Stimulated activated CD8-positive, alpha-beta memory T cell treated with anti-CD3 and anti-CD28 coated beads, Interleukin-15, amount 100 ng/mL, for 48 hours (primary cell): Measurements from ENCODE around the gene MID2.
"Not testable (repeated sequence)": the region's sequence is repeated elsewhere in the genome, so short reads cannot be mapped to it uniquely, and the experiment has no call there.

ENCODE experiments used
- DNase-seq, 2 donors: peaks; one replicate each; pipeline ENCODE4 v3.0.0-alpha.2; 2020; ENCODE audit warnings: low read depth in 2 of 2

MID2 gene, protein sequence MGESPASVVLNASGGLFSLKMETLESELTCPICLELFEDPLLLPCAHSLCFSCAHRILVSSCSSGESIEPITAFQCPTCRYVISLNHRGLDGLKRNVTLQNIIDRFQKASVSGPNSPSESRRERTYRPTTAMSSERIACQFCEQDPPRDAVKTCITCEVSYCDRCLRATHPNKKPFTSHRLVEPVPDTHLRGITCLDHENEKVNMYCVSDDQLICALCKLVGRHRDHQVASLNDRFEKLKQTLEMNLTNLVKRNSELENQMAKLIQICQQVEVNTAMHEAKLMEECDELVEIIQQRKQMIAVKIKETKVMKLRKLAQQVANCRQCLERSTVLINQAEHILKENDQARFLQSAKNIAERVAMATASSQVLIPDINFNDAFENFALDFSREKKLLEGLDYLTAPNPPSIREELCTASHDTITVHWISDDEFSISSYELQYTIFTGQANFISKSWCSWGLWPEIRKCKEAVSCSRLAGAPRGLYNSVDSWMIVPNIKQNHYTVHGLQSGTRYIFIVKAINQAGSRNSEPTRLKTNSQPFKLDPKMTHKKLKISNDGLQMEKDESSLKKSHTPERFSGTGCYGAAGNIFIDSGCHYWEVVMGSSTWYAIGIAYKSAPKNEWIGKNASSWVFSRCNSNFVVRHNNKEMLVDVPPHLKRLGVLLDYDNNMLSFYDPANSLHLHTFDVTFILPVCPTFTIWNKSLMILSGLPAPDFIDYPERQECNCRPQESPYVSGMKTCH

DNA sequence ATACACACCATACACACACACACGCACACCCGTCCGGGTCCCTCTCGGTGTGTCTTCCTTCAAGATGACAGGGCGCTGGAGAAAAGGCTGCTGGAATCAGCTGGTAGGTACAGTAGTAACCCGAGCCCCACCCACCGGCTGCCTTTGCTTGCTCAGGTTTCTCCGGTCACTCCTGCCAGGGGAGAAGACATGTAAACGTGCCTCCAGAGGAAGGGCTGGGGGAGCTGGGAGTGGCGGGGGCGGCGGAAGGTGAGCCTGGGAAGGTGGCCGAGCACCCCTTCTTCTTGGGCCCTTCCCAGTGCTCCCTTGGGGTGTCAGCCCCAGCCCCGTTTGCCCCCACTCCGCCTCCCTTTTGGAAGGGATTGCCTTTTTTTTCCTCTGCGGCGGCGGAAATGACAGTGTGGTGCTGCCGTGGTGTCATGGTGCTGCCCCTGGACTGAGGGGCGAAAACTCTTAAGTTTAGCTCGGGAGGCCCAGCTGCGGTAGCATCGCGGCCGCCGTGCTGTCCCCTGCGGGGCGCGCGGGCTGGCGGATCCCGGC, at the start of gene MID2:
Gene MID2 (plus strand): TSS at position 169 of the 540 bp plus-strand sequence. CDS start 561 bp downstream, outside the sequence.
- peak in 1 of 2 donors; percentile 22 for DNase-seq

- peak; percentile 49 to 57 for DNase-seq
Measured at GRCh38 chrX:107776649-107777535, 48.8 kb upstream of the MID2 start.

DNA sequence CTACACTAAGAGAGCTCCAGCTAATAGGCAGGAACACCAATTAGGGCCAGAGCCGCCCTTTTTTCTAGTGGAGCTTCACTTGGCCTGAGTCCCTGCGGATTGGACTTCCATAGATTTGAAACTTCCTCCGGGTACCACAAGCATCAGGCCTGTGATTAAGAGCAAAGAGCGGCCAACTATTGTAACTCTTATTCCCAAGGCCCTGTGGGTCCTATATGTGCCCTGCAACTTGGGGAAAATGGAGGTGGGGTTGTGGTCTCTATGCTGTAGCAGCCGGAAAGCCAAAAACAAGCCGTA, 48.2 kb upstream of the MID2 start, which contains the start of gene NCBP2L:
Gene NCBP2L (plus strand): TSS at position 198 of the 297 bp plus-strand sequence. CDS start 16,488 bp downstream, outside the sequence.
- DNase-seq: no peak

GRCh38 chrX:107780525-107780924, 45.1 kb upstream of the MID2 start:
- no peak for DNase-seq

GRCh38 chrX:107787827-107788226, 37.8 kb upstream of the MID2 start:
- DNase-seq: no peak

DNA sequence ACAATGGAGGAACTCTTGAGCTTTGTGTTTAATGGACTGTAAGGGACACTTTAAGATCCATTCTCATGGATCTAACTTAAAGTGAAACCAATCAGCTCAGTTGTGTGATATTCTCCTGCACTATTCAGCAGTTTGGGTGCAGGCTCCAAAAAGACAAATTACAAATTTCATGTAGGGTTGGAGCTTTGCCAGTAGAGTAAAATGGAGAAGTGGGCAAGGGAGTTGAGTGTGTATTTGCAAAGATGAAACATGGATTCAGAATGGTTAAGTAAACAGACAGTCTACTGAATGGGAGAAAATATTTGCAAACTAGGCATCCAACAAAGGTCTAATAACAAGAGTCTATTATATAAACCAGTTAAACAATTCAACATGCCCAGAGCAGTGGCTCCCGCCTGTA, 21.2 kb upstream of the MID2 start:
- DNase-seq: no peak

DNA sequence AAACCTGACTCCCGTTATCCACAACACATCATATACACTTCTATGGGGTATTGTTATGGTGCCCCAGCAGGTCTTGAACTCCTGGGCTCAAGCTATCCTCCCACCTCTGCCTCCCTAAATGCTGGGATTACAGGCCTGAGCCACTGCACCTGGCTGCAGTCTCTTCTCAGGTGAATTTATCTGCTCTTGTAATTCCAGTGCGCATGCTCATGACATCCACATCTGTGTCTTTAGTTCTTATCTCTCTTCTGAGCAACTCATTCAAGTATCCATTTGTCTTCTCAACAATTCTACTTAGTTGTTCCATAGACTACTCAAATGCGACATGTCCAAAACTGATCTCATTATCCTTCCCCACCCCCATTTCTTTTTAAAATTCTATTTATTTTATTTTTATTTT, 20.5 kb upstream of the MID2 start:
- no peak for DNase-seq

GRCh38 chrX:107810053-107810452, 15.6 kb upstream of the MID2 start:
- not testable (repeated sequence) for DNase-seq

GRCh38 chrX:107818900-107819521, 6.7 kb upstream of the MID2 start:
- no peak for DNase-seq

- DNase-seq: no peak
Measured at GRCh38 chrX:107823042-107823441, 2.6 kb upstream of the MID2 start.

DNA sequence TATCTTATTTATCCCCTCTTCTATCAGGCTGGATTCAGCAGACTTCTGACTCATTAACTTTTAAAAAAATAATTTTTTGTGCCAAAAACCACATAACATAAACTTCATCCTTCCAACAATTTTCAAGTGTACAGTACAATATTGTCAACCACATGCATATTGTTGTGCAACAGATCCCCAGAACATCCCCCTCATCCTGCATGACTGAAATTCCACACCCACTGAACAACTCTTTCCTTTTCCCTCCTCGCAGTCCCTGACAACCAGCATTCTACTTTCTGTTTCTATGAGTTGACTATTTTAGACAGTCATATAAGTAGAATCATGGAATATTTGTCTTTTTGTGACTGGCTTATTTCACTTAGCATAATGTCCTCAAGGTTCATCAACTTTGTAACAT, 2.2 kb upstream of the MID2 start:
- no peak for DNase-seq

DNA sequence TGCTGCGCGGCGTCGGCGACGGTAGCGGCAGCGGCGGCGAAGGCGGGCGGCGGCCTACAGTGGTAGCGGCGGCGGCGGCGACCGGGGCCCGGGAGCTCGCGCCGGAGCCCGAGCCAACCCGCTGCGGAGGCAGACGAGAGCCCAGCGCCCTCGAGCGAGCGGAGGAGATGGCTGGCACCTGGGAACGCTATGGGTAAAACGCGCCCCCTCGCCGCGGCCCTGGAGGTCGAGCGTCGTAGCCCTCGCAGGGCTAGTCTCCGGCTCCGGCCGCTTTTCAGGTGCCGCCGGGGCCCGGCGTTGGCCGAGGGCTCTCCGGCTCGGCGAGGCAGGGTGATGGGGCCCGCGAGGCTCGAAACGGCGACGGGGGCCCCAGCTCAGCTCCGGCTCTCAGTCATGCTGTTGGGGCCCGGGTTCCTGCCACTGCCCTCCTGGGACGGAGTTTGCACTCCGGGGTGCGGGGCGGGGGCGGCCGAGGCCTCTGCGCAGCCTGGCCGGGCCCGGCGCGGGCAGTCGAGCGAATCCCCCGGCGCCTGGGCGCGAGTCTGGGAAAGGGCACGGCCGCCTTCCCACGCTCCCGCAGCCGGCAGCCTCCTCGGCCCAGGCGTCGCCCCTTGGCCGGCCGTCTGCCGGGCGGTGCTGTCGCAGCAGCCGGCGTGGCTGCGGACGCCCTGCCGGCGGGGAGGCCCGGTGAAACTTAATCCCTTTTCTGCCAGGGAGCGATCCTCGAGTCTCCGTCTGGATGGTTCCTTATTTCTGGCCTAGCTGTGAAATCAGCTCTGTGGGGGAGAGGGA, 768 bp downstream of the MID2 start:
- DNase-seq: peak in 1 of 2 donors; percentile 6

GRCh38 chrX:107827030-107827831, 1.6 kb downstream of the MID2 start:
- no peak for DNase-seq

GRCh38 chrX:107827852-107828251, 2.2 kb downstream of the MID2 start:
- no peak for DNase-seq

DNA sequence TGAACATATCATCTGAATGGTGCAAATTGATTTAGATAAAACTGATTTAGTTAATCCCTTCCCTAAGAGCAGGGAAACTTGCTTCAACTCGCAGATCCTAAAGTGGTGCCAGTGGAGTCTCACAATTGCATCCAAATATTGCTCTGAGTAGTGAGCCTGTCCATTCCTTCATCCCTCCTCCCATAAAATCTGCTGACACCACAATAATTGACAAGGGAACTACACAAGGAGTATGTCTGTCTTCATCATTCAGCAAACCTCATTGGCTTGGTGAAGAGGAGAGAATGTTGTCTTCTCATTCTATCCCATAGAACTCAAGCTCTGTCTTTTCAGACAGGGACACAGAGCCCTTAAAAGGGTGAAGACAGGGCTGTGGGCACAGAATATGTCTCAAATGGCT, 4.2 kb downstream of the MID2 start:
- DNase-seq: no peak

GRCh38 chrX:107831071-107831730, 5.5 kb downstream of the MID2 start:
- DNase-seq: no peak

- DNase-seq: no peak
Measured at GRCh38 chrX:107834275-107835201, 8.9 kb downstream of the MID2 start.

- DNase-seq: no peak
Measured at GRCh38 chrX:107836958-107837357, 11.3 kb downstream of the MID2 start.
